Activated T-cell treated with anti-CD3 and anti-CD28 coated beads, Interleukin-2, amount 50 U/mL, for 72 hours (primary cell): ENCODE results near the gene RBBP8NL. TPM values are rescaled to one million over a fixed set of nuclear protein-coding genes. Genes with fewer than 3 reads are reported as not detected.

Source experiments
- ATAC-seq, 2 donors: fragments of 150-1000 bp; cut with Tn5 transposase; replicated peaks in 1 of 2; 2 replicates each; pipeline ENCODE4 v1.10.0; 2021; ENCODE audit warnings: moderate library complexity in 2 of 2, mild to moderate bottlenecking in 1 of 2
- DNase-seq, 2 donors: peaks; one replicate each; pipeline ENCODE4 v3.0.0; 2021 to 2022; ENCODE audit warnings: mixed read lengths in 1 of 2
- H3K27ac Mint-ChIP-seq: one replicate; pipeline ENCODE4 v1.8.0; 2022; ENCODE audit warnings: mild to moderate bottlenecking, moderate library complexity, mixed read lengths
- H3K27me3 Mint-ChIP-seq: one replicate; pipeline ENCODE4 v1.8.0; 2022; ENCODE audit warnings: low read depth, mixed read lengths
- H3K36me3 Mint-ChIP-seq, 2 donors: one replicate each; pipeline ENCODE4 v1.8.0; 2022; ENCODE audit warnings: mixed read lengths in 2 of 2, mild to moderate bottlenecking in 1 of 2; ENCODE audit not compliant: insufficient read depth in 2 of 2
- H3K4me1 Mint-ChIP-seq: one replicate; pipeline ENCODE4 v1.8.0; 2022; ENCODE audit warnings: low read depth, mixed read lengths
- H3K4me3 Mint-ChIP-seq, 2 donors: one replicate each; pipeline ENCODE4 v1.8.0; 2022; ENCODE audit warnings: mild to moderate bottlenecking in 2 of 2, mixed read lengths in 2 of 2, moderate library complexity in 2 of 2
- H3K9me3 Mint-ChIP-seq, 2 donors: one replicate each; pipeline ENCODE4 v1.8.0; 2022; ENCODE audit warnings: mixed read lengths in 2 of 2
- total RNA-seq, 2 donors: library from RNA; stranded (reverse); gene quantifications; one replicate each; pipeline ENCODE4 v1.2.3, GENCODE V29; 2022

Gene RBBP8NL
- total RNA-seq, 2 donors from 2014 or later: not detected

GRCh38 chr20:62418709-62419487, 8.4 kb downstream of the RBBP8NL start:
- ATAC-seq: no peak
- Mint-ChIP-seq H3K9me3 (peaks cover 0 to 4% of the 10 kb centered on the region in 2 donors), H3K4me1 (no peaks in the 10 kb centered on the region), H3K27ac (no peak overlapping the region), H3K4me3 (no peak overlapping the region), H3K27me3 (no peaks in the 10 kb centered on the region), H3K36me3 (no peaks in the 10 kb centered on the region)
- DNase-seq: no peak

- no peak overlapping the region for H3K27ac Mint-ChIP-seq
- peaks cover 0 to 4% of the 10 kb centered on the region in 2 donors for H3K9me3 Mint-ChIP-seq
- H3K27me3 Mint-ChIP-seq: no peaks in the 10 kb centered on the region
- ATAC-seq: no peak
- no peak for DNase-seq
- H3K36me3 Mint-ChIP-seq: no peaks in the 10 kb centered on the region
- no peak overlapping the region for H3K4me3 Mint-ChIP-seq
- no peaks in the 10 kb centered on the region for H3K4me1 Mint-ChIP-seq
Observed at GRCh38 chr20:62417981-62418708, 9.2 kb downstream of the RBBP8NL start.

- H3K4me1 Mint-ChIP-seq: no peaks in the 10 kb centered on the region
- no peaks in the 10 kb centered on the region for H3K36me3 Mint-ChIP-seq
- no peak for DNase-seq
- H3K27me3 Mint-ChIP-seq: no peaks in the 10 kb centered on the region
- H3K27ac Mint-ChIP-seq: no peak overlapping the region
- ATAC-seq: no peak
- peaks cover 0 to 4% of the 10 kb centered on the region in 2 donors for H3K9me3 Mint-ChIP-seq
- no peak overlapping the region for H3K4me3 Mint-ChIP-seq
Observed at GRCh38 chr20:62416651-62417637, 10.4 kb downstream of the RBBP8NL start.

GRCh38 chr20:62415354-62416111, 11.8 kb downstream of the RBBP8NL start:
- H3K27me3 Mint-ChIP-seq: no peaks in the 10 kb centered on the region
- no peak overlapping the region for H3K4me3 Mint-ChIP-seq
- no peak for DNase-seq
- ATAC-seq: no peak
- H3K4me1 Mint-ChIP-seq: no peaks in the 10 kb centered on the region
- H3K36me3 Mint-ChIP-seq: no peaks in the 10 kb centered on the region
- no peak overlapping the region for H3K27ac Mint-ChIP-seq
- no peaks in the 10 kb centered on the region for H3K9me3 Mint-ChIP-seq

GRCh38 chr20:62413896-62414481, 13.3 kb downstream of the RBBP8NL start:
- H3K4me3 Mint-ChIP-seq: no peak overlapping the region
- H3K27ac Mint-ChIP-seq: no peak overlapping the region
- peaks cover 11% of the 10 kb centered on the region for H3K4me1 Mint-ChIP-seq
- no peaks in the 10 kb centered on the region for H3K9me3 Mint-ChIP-seq
- no peak for ATAC-seq
- no peak for DNase-seq
- H3K27me3 Mint-ChIP-seq: peaks cover 7% of the 10 kb centered on the region
- H3K36me3 Mint-ChIP-seq: no peaks in the 10 kb centered on the region

- Mint-ChIP-seq H3K4me3 (no peak overlapping the region), H3K36me3 (no peaks in the 10 kb centered on the region), H3K27me3 (peaks cover 7% of the 10 kb centered on the region), H3K4me1 (peaks cover 11% of the 10 kb centered on the region), H3K27ac (no peak overlapping the region), H3K9me3 (no peaks in the 10 kb centered on the region)
- ATAC-seq (no peak), DNase-seq (no peak)
Observed at GRCh38 chr20:62413025-62413570, 14.2 kb downstream of the RBBP8NL start.

GRCh38 chr20:62412194-62413024, 14.9 kb downstream of the RBBP8NL start:
- H3K27ac Mint-ChIP-seq: no peak overlapping the region
- peaks cover 11% of the 10 kb centered on the region for H3K4me1 Mint-ChIP-seq
- peaks cover 7% of the 10 kb centered on the region for H3K27me3 Mint-ChIP-seq
- H3K4me3 Mint-ChIP-seq: no peak overlapping the region
- no peak for ATAC-seq
- no peaks in the 10 kb centered on the region for H3K9me3 Mint-ChIP-seq
- H3K36me3 Mint-ChIP-seq: no peaks in the 10 kb centered on the region
- no peak for DNase-seq

GRCh38 chr20:62411479-62412193, 15.7 kb downstream of the RBBP8NL start:
- no peak for DNase-seq
- Mint-ChIP-seq H3K4me3 (no peak overlapping the region), H3K9me3 (no peaks in the 10 kb centered on the region), H3K27me3 (peaks cover 7% of the 10 kb centered on the region), H3K36me3 (no peaks in the 10 kb centered on the region), H3K27ac (no peak overlapping the region), H3K4me1 (peaks cover 11% of the 10 kb centered on the region)
- no peak for ATAC-seq

- DNase-seq (no peak), ATAC-seq (no peak)
- H3K4me3 Mint-ChIP-seq: no peak overlapping the region
- H3K4me1 Mint-ChIP-seq: peaks cover 15% of the 10 kb centered on the region
- no peak overlapping the region for H3K27ac Mint-ChIP-seq
- no peaks in the 10 kb centered on the region for H3K9me3 Mint-ChIP-seq
- H3K27me3 Mint-ChIP-seq: peaks cover 7% of the 10 kb centered on the region
- H3K36me3 Mint-ChIP-seq: no peaks in the 10 kb centered on the region
Observed at GRCh38 chr20:62410746-62411478, 16.4 kb downstream of the RBBP8NL start.

- no peaks in the 10 kb centered on the region for H3K9me3 Mint-ChIP-seq
- no peak for ATAC-seq
- H3K4me3 Mint-ChIP-seq: peak overlapping the region in 1 of 2 donors; percentile 39
- no peaks in the 10 kb centered on the region for H3K36me3 Mint-ChIP-seq
- peaks cover 21% of the 10 kb centered on the region for H3K4me1 Mint-ChIP-seq
- H3K27ac Mint-ChIP-seq: no peak overlapping the region
- DNase-seq: peak; percentile 52 to 61
- peaks cover 7% of the 10 kb centered on the region for H3K27me3 Mint-ChIP-seq
Observed at GRCh38 chr20:62409931-62410745, 17.2 kb downstream of the RBBP8NL start.
